A673 (cell line): ENCODE results near the gene TLCD1. TPM values are rescaled to one million over a fixed set of nuclear protein-coding genes. Genes with fewer than 3 reads are reported as not detected.
A peak's percentile ranks its signal among the peaks of the same experiment; 100 is the strongest.

ENCODE experiments used
- BruUV-seq: library from RNA; stranded (reverse); fragments of 400-500 nt; replicated peaks from 2 replicates; lab custom pipeline; 2021; lab: Mats Ljungman, UMichigan
- CTCF ChIA-PET: fragments of 300-600 bp; sonication (Branson Sonifier 250); formaldehyde crosslinking; loops from one replicate; lab custom pipeline; 2022; ENCODE audit warnings: antibody characterized with exemption; lab: Charles Lee
- POLR2A ChIA-PET: fragments of 300-600 bp; sonication (Branson Sonifier 250); formaldehyde crosslinking; loops from one replicate; lab custom pipeline; 2022; ENCODE audit warnings: antibody characterized with exemption; ENCODE audit not compliant: low non-redundant PET; lab: Charles Lee
- DNase-seq: peaks from one replicate; pipeline ENCODE4 v3.0.0-alpha.2; 2015; ENCODE audit warnings: low spot score
- H3K27ac ChIP-seq: fragments of 200-600 bp; sonication (generic); 2 replicates; pipeline ENCODE4 v1.5.1; 2016; ENCODE audit warnings: mixed run types, low read depth, mild to moderate bottlenecking, mixed read lengths, antibody characterized with exemption, low read length; ENCODE audit not compliant: poor library complexity, severe bottlenecking
- H3K27me3 ChIP-seq: fragments of 200-600 bp; sonication (generic); replicated peaks from 2 replicates; pipeline ENCODE4 v1.6.1; 2017; ENCODE audit warnings: mixed run types, low read depth, mild to moderate bottlenecking, mixed read lengths, antibody characterized with exemption, low read length; ENCODE audit not compliant: insufficient read depth, poor library complexity
- H3K36me3 ChIP-seq: fragments of 200-600 bp; sonication (generic); 2 replicates; pipeline ENCODE4 v1.6.1; 2016; ENCODE audit warnings: mixed run types, mild to moderate bottlenecking, mixed read lengths, antibody characterized with exemption, low read length; ENCODE audit not compliant: insufficient read depth, poor library complexity, severe bottlenecking
- H3K4me1 ChIP-seq: fragments of 200-600 bp; sonication (generic); 2 replicates; pipeline ENCODE4 v1.6.1; 2017; ENCODE audit warnings: mixed run types, mild to moderate bottlenecking, mixed read lengths, antibody characterized with exemption, low read length; ENCODE audit not compliant: insufficient read depth, poor library complexity, severe bottlenecking
- H3K4me3 ChIP-seq: fragments of 200-600 bp; sonication (generic); 2 replicates; pipeline ENCODE4 v1.5.1; 2016; ENCODE audit warnings: low read depth, mixed run types, mild to moderate bottlenecking, mixed read lengths, low read length; ENCODE audit not compliant: poor library complexity, severe bottlenecking
- H3K9me3 ChIP-seq: fragments of 200-600 bp; sonication (generic); 2 replicates; pipeline ENCODE4 v1.6.1; 2016; ENCODE audit warnings: mixed run types, low read depth, mild to moderate bottlenecking, mixed read lengths, antibody characterized with exemption, low read length; ENCODE audit not compliant: poor library complexity, severe bottlenecking
- EZH2 ChIP-seq: fragments of 200-600 bp; sonication (generic); IDR thresholded peaks from 2 replicates; pipeline ENCODE4 v1.6.1; 2017; ENCODE audit warnings: borderline replicate concordance, low read depth, mild to moderate bottlenecking, mixed read lengths, antibody characterized with exemption, low read length; ENCODE audit not compliant: poor library complexity, severe bottlenecking
- intact Hi-C: fragments of 100-400 bp; cut with micrococcal nuclease; formaldehyde crosslinking; loops from one replicate; pipeline ENCODE4 v1.10.0; 2022; ENCODE audit not compliant: unreplicated experiment
- total RNA-seq: library from RNA; stranded (reverse); gene quantifications from 2 replicates; pipeline ENCODE4 v1.2.3, GENCODE V29; 2021
- TF ChIP-seq, protein P1 (sequence below): fragments of 300-800, 200-600 bp; sonication (generic); conservative IDR thresholded peaks from 2 replicates; pipeline ENCODE4 v1.5.1; 2017; ENCODE audit warnings: low read depth, mild to moderate bottlenecking, antibody characterized with exemption, low read length, moderate library complexity, mixed read lengths

Gene TLCD1
- total RNA-seq, 1 experiment from 2014 or later, result 3.8 TPM

DNA sequence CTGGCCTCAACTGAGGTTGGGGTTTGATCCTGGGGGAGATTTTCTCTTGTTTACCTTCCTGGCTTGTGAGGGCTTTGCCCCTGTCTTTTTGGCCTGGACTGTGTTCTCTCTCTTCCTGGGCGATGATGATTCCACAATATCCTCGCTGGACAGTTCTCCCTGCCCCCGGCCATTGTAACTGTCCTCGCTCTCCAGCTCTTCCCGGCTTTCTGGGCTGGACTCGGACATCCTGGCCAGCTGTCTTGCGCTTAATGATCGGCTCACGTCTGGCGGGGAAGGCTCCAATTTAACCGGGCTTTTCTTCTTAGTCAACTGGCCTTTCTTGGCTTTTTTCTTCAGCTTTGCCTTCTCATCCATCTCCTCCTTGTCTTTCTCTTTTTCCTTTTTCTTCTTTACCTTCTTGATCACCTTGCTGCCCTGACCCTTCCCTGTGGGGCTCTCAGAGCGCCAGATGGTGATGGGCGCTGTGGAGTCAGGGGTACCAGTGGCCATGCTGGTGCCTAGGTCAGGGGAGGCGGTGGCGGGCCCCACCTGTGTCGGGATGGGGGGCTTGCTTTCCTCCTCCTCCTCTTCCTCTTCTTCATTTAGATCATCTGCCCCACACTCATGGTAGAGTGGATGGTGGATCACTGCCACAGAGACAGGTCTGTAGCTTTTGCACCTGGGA is 22.3 kb downstream of the TLCD1 start:
- no peak for DNase-seq
- ChIA-PET CTCF (no interaction called here), POLR2A (no interaction called here)
- Histone ChIP-seq H3K4me1 (no peaks in the 10 kb centered on the region), H3K27ac (no peak overlapping the region), H3K4me3 (no peak overlapping the region), H3K27me3 (no peaks in the 10 kb centered on the region), H3K36me3 (peaks cover 44% of the 10 kb centered on the region), H3K9me3 (no peaks in the 10 kb centered on the region)
- TF ChIP-seq, protein P1, sequence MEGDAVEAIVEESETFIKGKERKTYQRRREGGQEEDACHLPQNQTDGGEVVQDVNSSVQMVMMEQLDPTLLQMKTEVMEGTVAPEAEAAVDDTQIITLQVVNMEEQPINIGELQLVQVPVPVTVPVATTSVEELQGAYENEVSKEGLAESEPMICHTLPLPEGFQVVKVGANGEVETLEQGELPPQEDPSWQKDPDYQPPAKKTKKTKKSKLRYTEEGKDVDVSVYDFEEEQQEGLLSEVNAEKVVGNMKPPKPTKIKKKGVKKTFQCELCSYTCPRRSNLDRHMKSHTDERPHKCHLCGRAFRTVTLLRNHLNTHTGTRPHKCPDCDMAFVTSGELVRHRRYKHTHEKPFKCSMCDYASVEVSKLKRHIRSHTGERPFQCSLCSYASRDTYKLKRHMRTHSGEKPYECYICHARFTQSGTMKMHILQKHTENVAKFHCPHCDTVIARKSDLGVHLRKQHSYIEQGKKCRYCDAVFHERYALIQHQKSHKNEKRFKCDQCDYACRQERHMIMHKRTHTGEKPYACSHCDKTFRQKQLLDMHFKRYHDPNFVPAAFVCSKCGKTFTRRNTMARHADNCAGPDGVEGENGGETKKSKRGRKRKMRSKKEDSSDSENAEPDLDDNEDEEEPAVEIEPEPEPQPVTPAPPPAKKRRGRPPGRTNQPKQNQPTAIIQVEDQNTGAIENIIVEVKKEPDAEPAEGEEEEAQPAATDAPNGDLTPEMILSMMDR, result no peak
- TF ChIP-seq EZH2, result no peak
- intact Hi-C loops, result no loop called here
- no TSS peak for BruUV-seq

DNA sequence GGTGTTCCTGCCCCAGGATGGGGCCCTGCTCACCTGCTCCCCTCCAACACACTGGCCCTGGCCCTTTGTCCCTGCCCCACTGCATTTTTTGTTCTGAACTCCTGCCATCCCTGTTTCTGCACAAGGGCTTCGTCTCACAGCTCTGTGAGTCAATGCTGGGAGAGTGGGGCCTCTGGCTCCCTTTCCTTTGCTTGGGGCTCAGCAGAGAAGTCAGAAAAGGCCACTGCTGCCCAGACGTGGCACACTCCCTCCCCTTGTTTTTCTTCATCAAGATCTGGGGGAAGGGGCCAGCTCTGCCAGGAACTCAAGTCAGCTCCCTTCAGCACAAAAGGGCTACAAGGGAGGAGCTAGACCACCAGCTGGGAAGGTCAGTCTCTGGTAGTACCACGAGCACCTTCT is 23.3 kb downstream of the TLCD1 start:
- H3K27me3 ChIP-seq, result no peaks in the 10 kb centered on the region
- TF ChIP-seq, protein P1, result no peak
- no peak for TF ChIP-seq EZH2
- ChIA-PET CTCF (interaction anchor here (0.6 kb wide), 1 partner anchor 124 kb away, joined by 3 read pairs; no protein-coding TSS in a partner anchor), POLR2A (interaction anchor here (0.6 kb wide), 1 partner anchor 326 kb away, joined by 3 read pairs; no protein-coding TSS in a partner anchor)
- no peaks in the 10 kb centered on the region for H3K4me1 ChIP-seq
- no peak for DNase-seq
- BruUV-seq, result no TSS peak
- no peaks in the 10 kb centered on the region for H3K9me3 ChIP-seq
- no peak overlapping the region for H3K4me3 ChIP-seq
- H3K36me3 ChIP-seq, result peaks cover 54% of the 10 kb centered on the region
- H3K27ac ChIP-seq, result peak overlapping the region; percentile 30
- intact Hi-C loops, result no loop called here

DNA sequence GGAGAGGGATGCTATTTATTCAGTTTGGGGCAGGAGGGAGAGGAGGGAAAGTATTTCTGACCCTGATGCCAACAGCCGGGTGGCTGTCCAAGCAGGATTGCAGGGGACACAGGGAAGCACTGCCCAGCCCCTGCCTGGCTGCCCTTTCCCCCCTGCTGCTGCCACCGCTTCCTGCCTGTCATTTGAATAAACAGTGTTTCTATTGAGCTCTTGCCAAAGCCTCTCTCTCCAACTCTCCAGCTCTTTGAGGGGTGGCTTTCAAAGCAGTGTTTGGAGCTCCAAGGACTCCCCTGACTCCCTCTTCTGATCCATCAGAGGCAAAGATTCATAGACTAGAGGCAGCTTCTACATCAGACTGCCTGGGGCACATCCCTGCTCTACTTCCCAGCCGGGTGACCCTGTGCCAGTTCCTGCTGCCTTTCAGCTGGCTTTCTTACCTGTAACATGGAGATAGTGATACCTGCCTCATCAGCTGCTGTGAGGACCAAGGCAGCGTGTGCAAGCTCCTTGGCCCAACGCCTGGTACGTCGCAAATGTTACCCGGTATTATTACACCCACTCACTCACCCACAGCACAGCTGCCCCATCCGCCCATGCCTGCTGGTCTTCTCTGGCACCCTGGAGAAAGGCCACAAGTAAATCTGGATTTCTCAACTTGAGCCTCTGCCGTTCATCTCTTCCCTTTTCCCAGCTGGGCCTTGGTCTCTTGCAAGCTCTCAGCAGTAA is 23.8 kb downstream of the TLCD1 start:
- TF ChIP-seq, protein P1, result no peak
- no peak for TF ChIP-seq EZH2
- no peak for DNase-seq
- Histone ChIP-seq H3K4me1 (no peaks in the 10 kb centered on the region), H3K27ac (no peak overlapping the region), H3K9me3 (no peaks in the 10 kb centered on the region), H3K36me3 (peaks cover 59% of the 10 kb centered on the region), H3K4me3 (no peak overlapping the region), H3K27me3 (no peaks in the 10 kb centered on the region)
- CTCF ChIA-PET, result no interaction called here
- intact Hi-C loops, result no loop called here
- POLR2A ChIA-PET, result interaction anchor here (0.6 to 0.9 kb wide), 2 partner anchors 9 to 326 kb away, joined by 3 to 4 read pairs; no protein-coding TSS in a partner anchor
- BruUV-seq, result no TSS peak
